GM19397 (cell line): ENCODE data around the gene DEGS2.
A peak's percentile ranks its signal among the peaks of the same experiment; 100 is the strongest.
"Not testable (repeated sequence)": the region's sequence is repeated elsewhere in the genome, so short reads cannot be mapped to it uniquely, and the experiment has no call there.

Experiments used
- ATAC-seq: cut with Tn5 transposase; IDR thresholded peaks from one replicate; pipeline ENCODE4 v1.9.1; 2021; ENCODE audit warnings: mild to moderate bottlenecking, moderate library complexity; ENCODE audit not compliant: unreplicated experiment

Gene DEGS2

GRCh38 chr14:100159094-100159864 is at the start of gene DEGS2:
TSS of gene DEGS2 (minus strand) at chr14:100159645. CDS start at chr14:100159587, 58 bp downstream.
- peak; percentile 44 for ATAC-seq

GRCh38 chr14:100208136-100208535 is 48.7 kb upstream of the DEGS2 start:
- ATAC-seq: not testable (repeated sequence)

GRCh38 chr14:100207588-100207987 is 48.1 kb upstream of the DEGS2 start:
- ATAC-seq: not testable (repeated sequence)

- not testable (repeated sequence) for ATAC-seq
Observed at GRCh38 chr14:100204835-100205167, 45.4 kb upstream of the DEGS2 start.

GRCh38 chr14:100203962-100204834 is 44.8 kb upstream of the DEGS2 start:
- ATAC-seq: no peak

- ATAC-seq: no peak
Observed at GRCh38 chr14:100203146-100203545, 43.7 kb upstream of the DEGS2 start.

GRCh38 chr14:100202712-100203111 is 43.3 kb upstream of the DEGS2 start:
- no peak for ATAC-seq

GRCh38 chr14:100201701-100202100 is 42.3 kb upstream of the DEGS2 start:
- no peak for ATAC-seq

GRCh38 chr14:100200311-100200710 is 40.9 kb upstream of the DEGS2 start:
- no peak for ATAC-seq

GRCh38 chr14:100199240-100199860 is 39.9 kb upstream of the DEGS2 start:
- no peak for ATAC-seq

GRCh38 chr14:100193417-100194357 is 34.2 kb upstream of the DEGS2 start:
- ATAC-seq: no peak

- ATAC-seq: peak; percentile 98
Observed at GRCh38 chr14:100192672-100193416, 33.4 kb upstream of the DEGS2 start.

GRCh38 chr14:100192250-100192671 is 32.8 kb upstream of the DEGS2 start:
- no peak for ATAC-seq

GRCh38 chr14:100191584-100192249 is 32.3 kb upstream of the DEGS2 start:
- ATAC-seq: no peak

- no peak for ATAC-seq
Observed at GRCh38 chr14:100190126-100190525, 30.7 kb upstream of the DEGS2 start.

- no peak for ATAC-seq
Observed at GRCh38 chr14:100188392-100189030, 29.1 kb upstream of the DEGS2 start.

GRCh38 chr14:100187247-100187833 is 27.9 kb upstream of the DEGS2 start:
- ATAC-seq: no peak

GRCh38 chr14:100181876-100182551 is 22.6 kb upstream of the DEGS2 start:
- not testable (repeated sequence) for ATAC-seq
